ENCODE measurements around the gene ITGB3. TPM values are rescaled to one million over a fixed set of nuclear protein-coding genes. Genes with fewer than 3 reads are reported as not detected.

The ITGB3 gene
- total RNA-seq, 1 donor from 2014 or later = not detected

DNA sequence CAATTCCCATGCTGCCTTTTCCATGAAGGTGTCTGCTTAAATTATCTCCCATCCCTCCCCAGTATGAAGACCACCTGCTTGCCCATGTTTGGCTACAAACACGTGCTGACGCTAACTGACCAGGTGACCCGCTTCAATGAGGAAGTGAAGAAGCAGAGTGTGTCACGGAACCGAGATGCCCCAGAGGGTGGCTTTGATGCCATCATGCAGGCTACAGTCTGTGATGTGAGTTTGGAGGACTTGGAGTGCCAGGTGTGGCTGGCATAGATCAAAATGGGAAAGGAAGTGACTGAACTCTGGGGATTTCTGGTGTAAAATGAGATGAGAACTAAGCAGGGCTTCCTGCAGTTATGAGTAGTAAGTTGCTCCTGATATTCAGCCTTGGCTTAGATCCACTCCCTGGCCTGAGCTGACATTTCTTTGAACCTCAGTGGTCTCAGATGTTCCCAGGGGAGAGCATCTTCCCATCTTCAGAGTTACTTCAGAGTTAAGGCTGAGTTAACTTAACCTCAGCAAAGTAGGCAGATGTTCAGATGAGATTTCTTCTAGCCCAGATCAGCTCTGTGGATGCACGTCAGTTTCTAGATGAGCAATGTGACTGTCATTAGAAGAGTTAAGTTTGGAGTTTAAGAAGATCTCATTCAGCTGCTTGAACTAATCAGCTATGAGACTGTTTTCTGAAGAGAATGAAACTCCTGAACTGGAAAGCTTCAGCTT lies 32.7 kb downstream of the ITGB3 start:
- TF ChIP-seq, protein P1, sequence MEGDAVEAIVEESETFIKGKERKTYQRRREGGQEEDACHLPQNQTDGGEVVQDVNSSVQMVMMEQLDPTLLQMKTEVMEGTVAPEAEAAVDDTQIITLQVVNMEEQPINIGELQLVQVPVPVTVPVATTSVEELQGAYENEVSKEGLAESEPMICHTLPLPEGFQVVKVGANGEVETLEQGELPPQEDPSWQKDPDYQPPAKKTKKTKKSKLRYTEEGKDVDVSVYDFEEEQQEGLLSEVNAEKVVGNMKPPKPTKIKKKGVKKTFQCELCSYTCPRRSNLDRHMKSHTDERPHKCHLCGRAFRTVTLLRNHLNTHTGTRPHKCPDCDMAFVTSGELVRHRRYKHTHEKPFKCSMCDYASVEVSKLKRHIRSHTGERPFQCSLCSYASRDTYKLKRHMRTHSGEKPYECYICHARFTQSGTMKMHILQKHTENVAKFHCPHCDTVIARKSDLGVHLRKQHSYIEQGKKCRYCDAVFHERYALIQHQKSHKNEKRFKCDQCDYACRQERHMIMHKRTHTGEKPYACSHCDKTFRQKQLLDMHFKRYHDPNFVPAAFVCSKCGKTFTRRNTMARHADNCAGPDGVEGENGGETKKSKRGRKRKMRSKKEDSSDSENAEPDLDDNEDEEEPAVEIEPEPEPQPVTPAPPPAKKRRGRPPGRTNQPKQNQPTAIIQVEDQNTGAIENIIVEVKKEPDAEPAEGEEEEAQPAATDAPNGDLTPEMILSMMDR (IDR thresholded peaks at IDR 0.05; ENCODE audit: unreplicated experiment) = no peak
- no peaks in the 10 kb centered on the region for H3K9me3 Mint-ChIP-seq (ENCODE audit: unreplicated experiment)
- no peaks in the 10 kb centered on the region for H3K36me3 Mint-ChIP-seq (ENCODE audit: low read depth, unreplicated experiment)
- no peak overlapping the region for H3K4me3 Mint-ChIP-seq (ENCODE audit: unreplicated experiment)
- H3K27ac Mint-ChIP-seq (ENCODE audit: unreplicated experiment) = no peak overlapping the region
- DNase-seq (ENCODE audit: low spot score) = no peak
- peaks cover 3% of the 10 kb centered on the region for H3K27me3 Mint-ChIP-seq (ENCODE audit: unreplicated experiment)
- H3K4me1 Mint-ChIP-seq (ENCODE audit: unreplicated experiment) = peaks cover 5% of the 10 kb centered on the region

DNA sequence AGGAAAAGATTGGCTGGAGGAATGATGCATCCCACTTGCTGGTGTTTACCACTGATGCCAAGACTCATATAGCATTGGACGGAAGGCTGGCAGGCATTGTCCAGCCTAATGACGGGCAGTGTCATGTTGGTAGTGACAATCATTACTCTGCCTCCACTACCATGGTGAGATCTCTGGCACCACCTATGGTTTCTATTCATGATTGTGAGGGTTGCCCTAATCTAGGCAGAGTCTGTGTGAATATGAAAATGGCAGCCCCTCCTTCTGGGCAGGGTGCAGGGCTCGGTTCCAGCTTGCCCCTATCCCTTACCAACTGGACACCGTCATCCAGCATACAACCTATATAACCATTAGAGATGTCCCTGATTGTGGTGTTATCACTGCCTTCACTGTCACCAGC lies 33.4 kb downstream of the ITGB3 start:
- Mint-ChIP-seq H3K9me3 (ENCODE audit: unreplicated experiment) (no peaks in the 10 kb centered on the region), H3K4me1 (ENCODE audit: unreplicated experiment) (peaks cover 5% of the 10 kb centered on the region), H3K36me3 (ENCODE audit: low read depth, unreplicated experiment) (no peaks in the 10 kb centered on the region), H3K4me3 (ENCODE audit: unreplicated experiment) (no peak overlapping the region), H3K27me3 (ENCODE audit: unreplicated experiment) (peaks cover 3% of the 10 kb centered on the region), H3K27ac (ENCODE audit: unreplicated experiment) (no peak overlapping the region)
- TF ChIP-seq, protein P1 (IDR thresholded peaks at IDR 0.05; ENCODE audit: unreplicated experiment) = no peak
- DNase-seq (ENCODE audit: low spot score) = no peak

DNA sequence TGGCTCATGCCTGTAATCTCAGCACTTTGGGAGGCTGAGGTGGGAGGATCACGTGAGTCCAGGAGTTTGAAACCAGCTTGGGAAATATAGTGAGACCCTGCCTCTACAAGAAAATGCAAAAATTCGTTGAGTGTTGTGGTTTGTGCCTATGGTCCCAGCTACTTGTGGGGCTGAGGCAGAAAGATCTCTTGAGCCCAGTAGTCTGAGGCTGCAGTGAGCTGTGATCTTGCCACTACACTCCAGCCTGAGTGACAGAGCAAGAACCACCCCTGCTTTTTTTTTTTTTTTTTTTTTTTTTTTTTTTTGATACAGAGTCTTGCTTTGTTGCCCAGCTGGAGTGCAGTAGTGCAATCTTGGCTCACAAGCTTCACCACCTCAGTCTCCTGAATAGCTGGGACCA lies 34.0 kb downstream of the ITGB3 start:
- no peak overlapping the region for H3K27ac Mint-ChIP-seq (ENCODE audit: unreplicated experiment)
- no peak overlapping the region for H3K4me3 Mint-ChIP-seq (ENCODE audit: unreplicated experiment)
- peaks cover 3% of the 10 kb centered on the region for H3K27me3 Mint-ChIP-seq (ENCODE audit: unreplicated experiment)
- TF ChIP-seq, protein P1 (IDR thresholded peaks at IDR 0.05; ENCODE audit: unreplicated experiment) = no peak
- peaks cover 5% of the 10 kb centered on the region for H3K4me1 Mint-ChIP-seq (ENCODE audit: unreplicated experiment)
- no peaks in the 10 kb centered on the region for H3K36me3 Mint-ChIP-seq (ENCODE audit: low read depth, unreplicated experiment)
- H3K9me3 Mint-ChIP-seq (ENCODE audit: unreplicated experiment) = no peaks in the 10 kb centered on the region
- no peak for DNase-seq (ENCODE audit: low spot score)

DNA sequence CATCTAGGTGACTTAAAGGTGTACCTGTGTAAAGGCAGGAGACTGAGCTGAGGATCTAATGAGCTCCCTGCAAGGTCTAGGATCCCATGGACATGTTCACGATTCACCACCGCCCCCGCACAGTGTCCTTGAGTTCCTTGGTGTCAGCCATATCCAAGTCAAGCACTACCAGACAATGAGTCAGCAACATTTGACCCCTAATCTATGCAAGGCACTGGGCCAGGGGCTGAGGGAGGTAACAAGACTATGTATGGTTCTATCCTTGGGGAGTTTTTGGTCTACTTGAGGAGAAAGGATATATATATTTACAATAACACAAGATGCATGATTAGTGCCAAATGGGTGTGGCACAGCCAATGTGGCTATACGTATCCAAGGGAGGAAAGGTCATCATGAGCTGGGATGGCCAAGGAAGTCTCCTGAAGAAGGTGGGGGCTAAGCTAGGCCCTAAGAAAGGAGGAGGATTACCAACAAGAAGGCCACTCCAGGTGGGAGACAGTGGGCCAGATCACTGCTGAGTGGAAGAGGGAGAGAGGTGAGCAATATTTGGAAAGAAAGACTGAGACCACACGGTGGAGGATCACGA lies 35.0 kb downstream of the ITGB3 start:
- TF ChIP-seq, protein P1 (IDR thresholded peaks at IDR 0.05; ENCODE audit: unreplicated experiment) = no peak
- Mint-ChIP-seq H3K27ac (ENCODE audit: unreplicated experiment) (no peak overlapping the region), H3K27me3 (ENCODE audit: unreplicated experiment) (peaks cover 2% of the 10 kb centered on the region), H3K36me3 (ENCODE audit: low read depth, unreplicated experiment) (no peaks in the 10 kb centered on the region), H3K4me3 (ENCODE audit: unreplicated experiment) (no peak overlapping the region), H3K4me1 (ENCODE audit: unreplicated experiment) (peaks cover 5% of the 10 kb centered on the region), H3K9me3 (ENCODE audit: unreplicated experiment) (no peaks in the 10 kb centered on the region)
- DNase-seq (ENCODE audit: low spot score) = no peak

DNA sequence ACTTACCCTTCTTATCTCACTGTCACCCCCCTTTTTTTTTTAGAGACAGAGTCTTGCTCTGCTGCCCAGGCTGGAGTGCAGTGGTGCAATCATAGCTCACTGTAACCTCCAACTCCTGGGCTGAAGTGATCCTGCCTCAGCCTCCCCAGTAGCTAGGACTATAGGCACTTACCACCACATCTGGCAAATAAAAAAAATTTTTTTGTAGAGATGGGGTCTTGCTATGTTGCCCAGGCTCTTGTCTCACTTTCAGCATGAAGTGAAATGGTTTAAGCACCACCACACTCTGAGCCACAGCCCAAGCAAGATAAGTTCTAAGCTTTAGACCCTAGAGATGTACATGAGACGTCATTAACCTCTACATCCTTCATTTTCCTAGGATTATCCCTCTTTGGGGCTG lies 35.7 kb downstream of the ITGB3 start:
- Mint-ChIP-seq H3K9me3 (ENCODE audit: unreplicated experiment) (no peaks in the 10 kb centered on the region), H3K27ac (ENCODE audit: unreplicated experiment) (no peak overlapping the region), H3K4me1 (ENCODE audit: unreplicated experiment) (peaks cover 5% of the 10 kb centered on the region), H3K27me3 (ENCODE audit: unreplicated experiment) (peaks cover 2% of the 10 kb centered on the region), H3K4me3 (ENCODE audit: unreplicated experiment) (no peak overlapping the region), H3K36me3 (ENCODE audit: low read depth, unreplicated experiment) (no peaks in the 10 kb centered on the region)
- no peak for DNase-seq (ENCODE audit: low spot score)
- TF ChIP-seq, protein P1 (IDR thresholded peaks at IDR 0.05; ENCODE audit: unreplicated experiment) = no peak
